Cerebellar nuclear complex (tissue), 1 donor: Measurements from ENCODE around the gene MIXL1.
"Not testable (repeated sequence)": the region's sequence is repeated elsewhere in the genome, so short reads cannot be mapped to it uniquely, and the experiment has no call there.

ENCODE experiments used
- DNase-seq, 2 experiments: peaks; one replicate each; lab custom pipeline; 2025; lab: John Stamatoyannopoulos, UW

Gene MIXL1

GRCh38 chr1:226215239-226215638, 8.2 kb upstream of the MIXL1 start:
- no peak for DNase-seq

DNA sequence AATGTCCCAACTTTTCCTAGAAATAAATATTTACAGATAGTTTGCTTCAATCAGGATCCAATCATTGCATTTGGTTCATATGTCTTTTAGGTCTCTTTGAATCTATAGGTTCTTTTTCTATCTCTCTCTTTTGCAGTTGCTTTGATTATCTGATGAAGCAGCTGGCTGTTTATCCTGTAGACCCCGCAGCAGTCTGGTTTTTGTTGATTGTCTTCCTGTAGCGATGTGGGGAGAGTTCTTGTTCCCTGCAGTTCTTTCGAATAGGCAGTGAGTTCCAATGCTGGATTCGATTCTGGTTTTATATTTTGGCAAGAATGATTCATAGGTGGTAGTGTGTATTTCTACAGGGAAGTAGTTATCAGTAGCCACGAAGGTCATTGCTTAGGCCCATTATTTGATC, 7.4 kb upstream of the MIXL1 start:
- DNase-seq, result no peak

DNA sequence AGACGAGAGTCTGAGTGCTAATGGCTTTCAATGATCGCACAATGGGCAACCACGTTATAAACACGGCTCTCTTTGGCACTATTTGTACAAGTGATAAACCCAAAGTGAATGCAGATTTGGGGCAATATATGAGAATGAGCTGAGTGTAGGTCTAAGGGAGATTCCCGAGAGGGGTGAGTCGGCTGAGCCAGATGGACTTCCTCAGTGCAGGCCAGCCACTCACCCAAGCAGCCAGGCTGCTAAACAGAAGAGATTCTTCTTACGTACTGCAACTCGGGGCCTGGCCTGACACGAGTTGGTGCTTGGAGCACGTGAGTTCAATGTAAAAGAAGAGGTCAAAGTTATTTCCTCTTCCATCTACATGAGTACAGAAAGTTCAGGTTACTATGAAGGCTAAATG, 6.2 kb upstream of the MIXL1 start:
- DNase-seq, result no peak

DNA sequence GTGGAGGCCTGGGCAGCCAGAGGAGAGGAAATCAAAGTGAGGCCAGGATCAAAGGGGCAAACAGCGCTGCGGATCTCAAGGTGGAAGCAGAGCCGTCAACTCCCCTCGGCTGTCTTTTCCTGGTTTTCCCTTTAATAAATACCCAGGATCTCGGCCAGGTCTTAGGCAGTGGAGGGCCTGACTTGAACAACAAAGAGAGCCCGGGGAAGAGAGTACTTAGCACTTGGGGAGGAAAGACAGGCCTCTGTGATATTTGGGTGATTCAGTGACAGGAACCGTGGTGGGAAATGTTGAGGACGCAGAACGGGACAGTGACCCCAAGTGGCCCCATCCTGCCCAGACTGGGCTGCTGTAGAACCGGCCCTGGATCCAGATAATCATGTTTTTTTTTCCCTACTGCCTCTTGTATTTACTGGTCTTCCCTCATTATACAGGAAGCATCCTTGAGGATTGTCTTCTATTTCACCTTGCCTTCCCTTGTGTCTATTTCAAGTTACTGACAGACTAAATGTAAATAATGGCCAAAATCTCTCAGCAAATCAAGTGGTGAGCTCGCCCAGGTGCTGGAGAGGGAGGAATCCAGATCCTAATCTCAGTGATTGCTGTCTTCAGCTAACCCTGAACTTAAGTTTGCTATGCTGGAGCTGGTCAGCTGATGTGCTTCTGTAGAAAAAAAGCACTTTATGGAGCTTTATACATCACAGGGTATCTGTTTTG, 2.8 kb upstream of the MIXL1 start:
- no peak for DNase-seq

GRCh38 chr1:226222686-226223085, 778 bp upstream of the MIXL1 start:
- no peak for DNase-seq

- DNase-seq, result no peak
Observed at GRCh38 chr1:226223786-226224244, 351 bp downstream of the MIXL1 start.

GRCh38 chr1:226226601-226227000, 3.1 kb downstream of the MIXL1 start:
- no peak for DNase-seq

- DNase-seq, result no peak
Observed at GRCh38 chr1:226233293-226233692, 9.8 kb downstream of the MIXL1 start.

DNA sequence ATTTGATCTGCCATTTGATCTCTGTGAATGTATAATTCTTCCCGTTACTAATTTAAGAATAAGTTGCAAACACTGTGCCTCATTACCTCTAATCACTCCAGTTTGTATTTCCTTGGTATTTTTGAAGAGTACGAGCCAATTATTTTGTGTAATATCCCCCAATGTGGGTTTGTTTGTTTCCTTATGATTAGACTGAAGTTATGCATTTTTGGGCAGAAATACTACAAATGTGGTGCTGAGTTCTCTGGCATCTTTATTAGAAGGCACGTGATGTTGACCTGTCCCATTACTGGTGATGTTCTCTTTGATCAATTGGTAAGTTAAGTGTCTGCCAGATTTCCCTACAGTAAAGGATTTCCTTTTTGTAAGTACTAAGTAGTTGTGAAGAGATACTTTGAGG, 10.3 kb downstream of the MIXL1 start:
- DNase-seq, result no peak

DNA sequence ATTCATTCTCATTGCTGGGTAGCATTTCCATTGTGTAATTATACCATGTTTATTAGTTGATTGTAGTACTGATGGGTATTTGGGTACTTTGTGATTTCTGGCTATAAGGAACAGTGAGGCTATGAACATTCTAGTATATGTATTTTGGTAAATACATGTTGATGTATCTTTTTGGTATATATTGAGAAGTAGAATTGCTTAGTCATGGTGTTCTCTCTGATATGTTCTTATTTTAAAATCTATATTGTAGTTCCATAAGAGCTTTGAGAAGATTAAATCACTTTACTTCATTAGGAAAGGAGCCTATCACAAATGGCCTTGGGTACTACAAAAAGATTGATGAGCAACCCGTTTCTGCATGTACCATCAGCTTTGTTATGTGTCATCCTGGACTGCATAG, 13.4 kb downstream of the MIXL1 start:
- DNase-seq, result no peak

DNA sequence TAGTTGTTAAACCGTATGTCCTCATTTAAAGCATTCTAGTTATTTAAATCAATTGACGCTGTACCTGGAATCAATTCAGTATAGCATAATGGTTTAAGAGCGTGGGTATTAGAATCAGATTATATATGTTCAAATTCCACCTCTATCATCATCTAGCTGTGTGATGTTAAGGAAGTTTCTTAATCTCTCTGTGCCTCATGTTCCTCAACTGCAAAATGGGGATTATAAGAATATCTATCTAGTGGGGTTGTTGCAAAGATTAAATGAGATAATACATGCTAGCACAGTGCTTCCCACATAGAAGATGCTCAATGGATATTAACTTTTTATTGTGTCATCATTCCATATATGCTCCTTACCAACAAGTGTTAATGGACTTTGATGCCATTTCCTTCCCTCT, 16.0 kb downstream of the MIXL1 start:
- no peak for DNase-seq

DNA sequence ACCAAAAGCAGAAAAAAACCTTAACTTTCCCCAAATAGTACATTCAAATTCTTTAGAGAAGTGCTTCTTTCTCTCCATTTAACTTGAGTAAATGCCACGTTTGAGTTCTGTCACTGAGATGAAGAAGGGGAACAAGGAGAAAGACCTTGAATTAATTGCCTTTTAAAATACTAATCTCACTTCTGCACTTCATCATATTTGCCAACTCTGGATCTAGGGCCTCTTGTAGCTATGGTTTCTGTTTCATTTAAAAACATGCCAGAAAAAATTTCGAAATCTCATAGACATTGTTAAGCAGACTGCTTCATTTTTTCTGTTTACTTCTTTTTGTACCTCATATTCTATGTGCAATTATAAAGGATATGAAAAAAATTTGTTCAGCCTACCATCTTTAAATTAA, 24.6 kb downstream of the MIXL1 start:
- no peak for DNase-seq

GRCh38 chr1:226248796-226249195, 25.3 kb downstream of the MIXL1 start:
- DNase-seq, result no peak

GRCh38 chr1:226250511-226250910, 27.0 kb downstream of the MIXL1 start:
- no peak for DNase-seq

DNA sequence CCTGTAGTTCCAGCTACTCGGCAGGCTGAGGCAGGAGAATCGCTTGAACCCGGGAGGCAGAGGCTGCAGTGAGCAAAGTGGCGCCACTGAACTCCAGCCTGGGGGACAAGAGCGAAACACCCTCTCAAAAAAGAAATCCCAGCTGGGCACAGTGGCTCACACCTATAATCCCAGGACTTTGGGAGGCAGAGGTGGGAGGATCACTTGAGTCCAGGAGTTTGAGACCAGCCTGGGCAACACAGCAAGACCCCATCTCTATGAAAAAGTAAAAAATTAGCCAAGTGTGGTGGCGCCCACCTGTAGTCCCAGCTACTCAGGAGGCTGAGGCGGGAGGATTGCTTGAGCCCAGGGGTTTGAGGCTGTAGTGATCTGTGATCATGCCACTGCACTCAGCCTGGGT, 29.4 kb downstream of the MIXL1 start:
- DNase-seq, result not testable (repeated sequence)

DNA sequence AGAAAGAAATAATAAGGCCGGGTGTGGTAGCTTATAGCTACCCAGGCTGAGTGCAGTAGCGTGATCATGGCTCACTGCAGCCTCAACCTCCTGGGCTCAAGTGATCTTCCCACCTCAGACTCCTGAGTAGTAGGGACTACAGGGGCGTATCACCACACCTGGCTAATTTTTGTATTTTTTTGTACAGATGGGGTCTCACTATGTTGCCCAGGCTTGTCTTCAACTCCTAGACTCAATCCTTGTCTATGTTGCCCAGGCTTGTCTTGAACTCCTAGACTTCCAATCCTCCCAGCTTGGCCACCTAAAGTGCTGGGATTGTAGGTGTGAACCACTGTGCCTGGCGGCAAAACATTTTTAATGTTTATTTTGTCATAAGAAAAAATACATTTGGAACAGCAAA, 30.5 kb downstream of the MIXL1 start:
- DNase-seq, result no peak

GRCh38 chr1:226255380-226255779, 31.9 kb downstream of the MIXL1 start:
- no peak for DNase-seq

DNA sequence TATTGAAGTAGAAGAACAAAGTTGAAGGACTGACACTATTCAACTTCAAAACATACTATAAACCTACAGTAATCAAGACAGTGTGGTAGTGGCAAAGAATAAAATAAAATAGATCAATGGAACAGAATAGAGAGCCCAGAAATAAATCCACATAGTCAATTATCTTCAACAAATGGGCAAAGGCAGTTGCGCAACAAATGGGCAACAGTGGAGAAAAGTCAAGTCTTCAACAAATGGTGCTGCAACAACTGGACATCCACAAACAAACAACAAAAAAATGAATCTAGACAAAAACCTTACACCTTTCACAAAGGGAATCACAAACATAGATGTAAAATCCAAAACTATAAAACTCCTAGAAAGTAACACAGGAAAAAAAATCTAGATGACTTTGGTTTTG, 38.4 kb downstream of the MIXL1 start:
- no peak for DNase-seq

DNA sequence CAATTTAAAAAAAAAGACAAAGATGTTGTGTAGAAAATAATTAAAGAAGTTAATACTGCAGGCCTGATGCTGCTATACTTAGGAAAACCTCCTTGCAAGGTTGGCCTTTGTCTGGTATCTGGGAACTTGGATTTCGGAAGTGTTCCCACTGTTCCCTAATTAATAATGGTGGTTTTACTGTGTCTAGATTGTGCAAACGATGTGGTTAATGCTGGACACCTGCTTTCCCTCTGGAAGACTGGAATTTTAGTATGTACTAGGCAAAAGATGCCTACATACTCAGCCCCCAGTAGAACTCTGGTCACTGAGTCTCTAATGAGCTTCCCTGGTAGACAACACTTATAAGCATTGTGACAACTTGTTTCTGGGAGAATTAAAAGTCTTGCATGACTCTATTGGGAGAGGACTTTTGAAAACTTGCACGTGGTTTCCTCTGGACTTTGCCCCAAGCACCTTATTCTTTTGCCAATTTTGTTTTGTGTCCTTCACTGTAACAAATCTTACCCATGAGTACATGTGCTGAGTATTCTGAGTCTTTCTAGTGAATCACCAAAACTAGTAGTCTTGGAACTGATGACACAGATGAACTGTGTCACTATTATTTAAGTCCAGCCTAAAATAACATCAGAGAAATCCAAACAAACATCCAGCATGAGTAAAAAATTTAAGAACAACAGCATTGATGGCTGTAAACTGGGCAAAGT, 45.1 kb downstream of the MIXL1 start:
- DNase-seq, result no peak

- DNase-seq, result not testable (repeated sequence)
Observed at GRCh38 chr1:226272233-226272902, 48.9 kb downstream of the MIXL1 start.

DNA sequence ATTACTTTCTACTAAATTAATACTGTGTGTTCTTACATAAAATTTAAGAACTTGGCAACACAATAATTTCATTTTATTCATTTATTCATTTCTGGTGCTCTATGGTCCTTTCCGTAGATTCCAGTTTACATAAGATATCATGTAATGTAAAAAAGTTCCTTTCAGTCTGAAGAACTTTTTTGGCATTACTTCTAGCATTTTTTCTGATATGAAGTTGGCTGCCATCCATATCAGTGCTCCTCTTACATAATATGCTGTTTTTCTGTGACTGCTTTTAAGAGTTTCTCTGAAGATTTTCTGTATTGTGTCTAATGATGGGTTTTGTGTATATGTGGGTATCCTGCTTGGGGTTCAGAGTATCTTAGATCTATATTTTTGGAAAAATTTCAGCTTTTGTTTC, 50.7 kb downstream of the MIXL1 start:
- DNase-seq, result no peak

- no peak for DNase-seq
Observed at GRCh38 chr1:226276077-226276682, 52.7 kb downstream of the MIXL1 start.
